H9 (cell line): ENCODE measurements around the gene COL27A1. TPM values are rescaled to one million over a fixed set of nuclear protein-coding genes. Genes with fewer than 3 reads are reported as not detected.

Source experiments
- DNase-seq: peaks from one replicate; pipeline ENCODE4 v3.0.0-alpha.2; 2017
- H2AFZ ChIP-seq: one replicate; pipeline ENCODE4 v1.6.1; 2013; ENCODE audit warnings: mild to moderate bottlenecking, low read length, control low read depth, moderate library complexity
- H2AK5ac ChIP-seq: 2 replicates; pipeline ENCODE4 v1.6.1; 2013; ENCODE audit warnings: low read length, control low read depth, mixed read lengths; ENCODE audit not compliant: insufficient read length
- H2BK120ac ChIP-seq: one replicate; pipeline ENCODE4 v1.6.1; 2013; ENCODE audit warnings: low read depth, mild to moderate bottlenecking, low read length, control low read depth, inconsistent platforms; ENCODE audit not compliant: poor library complexity, severe bottlenecking
- H2BK12ac ChIP-seq: 2 replicates; pipeline ENCODE4 v1.6.1; 2013; ENCODE audit warnings: low read length, control low read depth, mixed read lengths, low read depth; ENCODE audit not compliant: insufficient read length
- H2BK15ac ChIP-seq: 2 replicates; pipeline ENCODE4 v1.6.1; 2013; ENCODE audit warnings: low read depth, low read length, control low read depth
- H2BK20ac ChIP-seq: one replicate; pipeline ENCODE4 v1.6.1; 2013; ENCODE audit warnings: low read depth, mild to moderate bottlenecking, low read length, control low read depth, inconsistent platforms; ENCODE audit not compliant: poor library complexity, severe bottlenecking
- H2BK5ac ChIP-seq: 2 replicates; pipeline ENCODE4 v1.6.1; 2013; ENCODE audit warnings: low read length, control low read depth, mixed read lengths; ENCODE audit not compliant: insufficient read length
- H3K14ac ChIP-seq: 2 replicates; pipeline ENCODE4 v1.6.1; 2013; ENCODE audit warnings: low read length, control low read depth; ENCODE audit not compliant: insufficient read depth
- H3K18ac ChIP-seq: 2 replicates; pipeline ENCODE4 v1.6.1; 2013; ENCODE audit warnings: low read depth, mild to moderate bottlenecking, mixed read lengths, low read length, control low read depth; ENCODE audit not compliant: insufficient read length
- H3K23ac ChIP-seq: 2 replicates; pipeline ENCODE4 v1.6.1; 2013; ENCODE audit warnings: low read length, control low read depth, mixed read lengths, low read depth; ENCODE audit not compliant: insufficient read length
- H3K23me2 ChIP-seq: 2 replicates; pipeline ENCODE4 v1.6.1; 2013; ENCODE audit warnings: low read depth, mild to moderate bottlenecking, mixed read lengths, low read length, control low read depth; ENCODE audit not compliant: insufficient read length, poor library complexity, severe bottlenecking
- H3K27ac ChIP-seq: 2 replicates; pipeline ENCODE4 v1.5.1; 2013; ENCODE audit warnings: low read length, control low read depth, mixed read lengths, low read depth; ENCODE audit not compliant: insufficient read length
- H3K27me3 ChIP-seq: 2 replicates; pipeline ENCODE4 v1.6.1; 2013; ENCODE audit warnings: low read length, control low read depth, inconsistent platforms; ENCODE audit not compliant: insufficient read depth
- H3K4ac ChIP-seq: 2 replicates; pipeline ENCODE4 v1.6.1; 2013; ENCODE audit warnings: low read depth, mild to moderate bottlenecking, control low read depth, inconsistent platforms, low read length, moderate library complexity
- H3K4me1 ChIP-seq: 2 replicates; pipeline ENCODE4 v1.6.1; 2013; ENCODE audit warnings: low read length, control low read depth, inconsistent platforms; ENCODE audit not compliant: insufficient read depth
- H3K4me2 ChIP-seq: 2 replicates; pipeline ENCODE4 v1.6.1; 2013; ENCODE audit warnings: low read length, control low read depth, mixed read lengths; ENCODE audit not compliant: insufficient read length, insufficient read depth
- H3K56ac ChIP-seq: 2 replicates; pipeline ENCODE4 v1.6.1; 2013; ENCODE audit warnings: low read depth, mild to moderate bottlenecking, mixed read lengths, low read length, control low read depth; ENCODE audit not compliant: insufficient read length
- H3K79me1 ChIP-seq: 2 replicates; pipeline ENCODE4 v1.6.1; 2013; ENCODE audit warnings: low read depth, mild to moderate bottlenecking, moderate library complexity, low read length, control low read depth, inconsistent platforms; ENCODE audit not compliant: insufficient read depth, poor library complexity, severe bottlenecking
- H3K79me2 ChIP-seq: 2 replicates; pipeline ENCODE4 v1.6.1; 2013; ENCODE audit warnings: low read length, control low read depth, inconsistent platforms; ENCODE audit not compliant: insufficient read depth
- H3K9ac ChIP-seq: 2 replicates; pipeline ENCODE4 v1.6.1; 2013; ENCODE audit warnings: low read length, control low read depth, mixed read lengths; ENCODE audit not compliant: insufficient read length; ENCODE audit errors: extremely low read depth
- H3K9me3 ChIP-seq: one replicate; pipeline ENCODE4 v1.6.1; 2013; ENCODE audit warnings: low read depth, low read length, inconsistent platforms; ENCODE audit not compliant: control insufficient read depth
- H3T11ph ChIP-seq: one replicate; pipeline ENCODE4 v1.6.1; 2013; ENCODE audit warnings: mild to moderate bottlenecking, low read length, control low read depth, inconsistent platforms
- H4K20me1 ChIP-seq: one replicate; pipeline ENCODE4 v1.6.1; 2013; ENCODE audit not compliant: control insufficient read depth, insufficient read length, insufficient read depth
- H4K5ac ChIP-seq: 2 replicates; pipeline ENCODE4 v1.6.1; 2013; ENCODE audit warnings: low read depth, mild to moderate bottlenecking, mixed read lengths, low read length, control low read depth; ENCODE audit not compliant: insufficient read length
- H4K8ac ChIP-seq: replicated peaks from 2 replicates; pipeline ENCODE4 v1.6.1; 2013; ENCODE audit warnings: low read length, control low read depth, mixed read lengths, low read depth; ENCODE audit not compliant: insufficient read length
- H4K91ac ChIP-seq: 2 replicates; pipeline ENCODE4 v1.6.1; 2013; ENCODE audit warnings: low read depth, mild to moderate bottlenecking, moderate library complexity, mixed read lengths, low read length, control low read depth; ENCODE audit not compliant: insufficient read length
- H3K27ac Mint-ChIP-seq, 3 experiments: 2 replicates in 2 of 3; 3 replicates in 1 of 3; pipeline ENCODE4 v1.8.0; 2020 to 2021; ENCODE audit warnings: mixed read lengths in 3 of 3, mild to moderate bottlenecking in 1 of 3, moderate library complexity in 1 of 3
- H3K27me3 Mint-ChIP-seq: 2 replicates; pipeline ENCODE4 v1.8.0; 2021; ENCODE audit warnings: low read depth, mild to moderate bottlenecking, moderate library complexity, mixed read lengths
- H3K36me3 Mint-ChIP-seq, 3 experiments: 2 replicates in 2 of 3; 3 replicates in 1 of 3; pipeline ENCODE4 v1.8.0; 2020 to 2021; ENCODE audit warnings: low read depth in 3 of 3, mixed read lengths in 3 of 3; ENCODE audit not compliant: insufficient read depth in 1 of 3
- H3K4me1 Mint-ChIP-seq, 2 experiments: 2 replicates each; pipeline ENCODE4 v1.8.0; 2020; ENCODE audit warnings: mixed read lengths in 2 of 2
- H3K4me3 Mint-ChIP-seq, 2 experiments: 2 replicates in 1 of 2; 3 replicates in 1 of 2; pipeline ENCODE4 v1.8.0; 2020 to 2021; ENCODE audit warnings: mild to moderate bottlenecking in 2 of 2, mixed read lengths in 2 of 2, moderate library complexity in 1 of 2
- H3K9me3 Mint-ChIP-seq, 2 experiments: 2 replicates in 1 of 2; 3 replicates in 1 of 2; pipeline ENCODE4 v1.8.0; 2020; ENCODE audit warnings: mild to moderate bottlenecking in 2 of 2, mixed read lengths in 2 of 2, moderate library complexity in 1 of 2
- WGBS: extraction: QIAGEN DNeasy Blood & Tissue Kit; methylation state at CpG from one replicate; pipeline ENCODE4 v1.1.7; 2013; ENCODE audit warnings: missing lambda C conversion rate, low lambda C conversion rate, mixed read lengths; ENCODE audit not compliant: insufficient read length; ENCODE audit errors: extremely low coverage; 5-methylcytosine and 5-hydroxymethylcytosine counted together
- total RNA-seq: library from RNA; stranded (reverse); gene quantifications from 2 replicates; pipeline ENCODE4 v1.2.1, GENCODE V29; 2021
- TF ChIP-seq, protein P1 (sequence below): fragments of 200-600 bp; sonication (generic); conservative IDR thresholded peaks from 3 replicates; pipeline ENCODE4 v1.8.0; 2021; ENCODE audit warnings: antibody characterized with exemption, mild to moderate bottlenecking

The COL27A1 gene
- total RNA-seq, 1 experiment from 2014 or later, result 17.9 TPM

DNA sequence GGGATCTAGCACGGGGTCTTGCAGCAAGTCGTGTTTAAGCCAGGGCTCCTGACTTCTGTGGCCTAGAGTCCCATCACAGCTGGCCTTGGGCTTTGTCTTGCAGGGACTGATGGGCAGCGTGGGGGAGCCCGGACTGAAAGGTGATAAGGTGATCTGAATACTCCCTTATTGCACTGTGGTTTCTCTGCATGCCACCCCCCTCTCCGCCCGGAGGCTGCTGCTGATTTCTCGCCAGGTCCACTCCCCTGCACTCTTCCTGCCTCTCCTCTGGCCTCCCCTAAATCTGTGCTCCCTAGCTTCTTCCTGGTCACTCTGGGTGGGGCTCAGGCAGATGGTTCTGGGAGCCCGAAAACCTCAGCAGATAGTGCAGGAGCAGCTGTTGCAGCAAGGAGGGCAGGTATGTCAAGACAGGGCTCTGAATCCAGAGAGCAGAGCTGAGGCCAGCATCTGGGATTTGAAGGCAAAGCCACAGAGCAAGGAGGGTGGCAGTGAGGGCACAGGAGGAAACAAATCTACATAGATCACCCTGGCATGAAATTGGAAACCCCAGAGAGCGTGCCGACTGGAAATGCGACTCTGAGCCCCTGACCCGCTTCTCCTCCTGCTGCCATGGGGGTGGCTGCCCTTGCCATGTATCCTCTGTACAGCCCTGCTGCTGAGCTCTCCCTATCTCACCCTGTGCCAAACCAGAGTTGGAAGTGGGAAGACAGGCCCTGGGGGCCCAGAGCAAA is 76.5 kb downstream of the COL27A1 start:
- no peak overlapping the region for H3K4me2 ChIP-seq
- no peaks in the 10 kb centered on the region; the same call in 1 of the 2 replicates for H3K4me1 ChIP-seq
- H3K27ac Mint-ChIP-seq, result peak overlapping the region in 2 of 3 experiments; percentile 49 to 73; a peak in 4 of 7 replicates
- no peak overlapping the region for H3T11ph ChIP-seq
- no peak overlapping the region for H2BK12ac ChIP-seq
- WGBS, result no CpG with 5 or more reads among the region's 12 CpGs
- no peak overlapping the region for H3K9ac ChIP-seq
- no peaks in the 10 kb centered on the region for H4K20me1 ChIP-seq
- H3K27me3 Mint-ChIP-seq, result peaks cover 2% of the 10 kb centered on the region; the same call in 1 of the 2 replicates
- H3K4me3 Mint-ChIP-seq, result no peak overlapping the region
- H4K5ac ChIP-seq, result no peak overlapping the region
- no peaks in the 10 kb centered on the region for H3K79me1 ChIP-seq
- H3K36me3 Mint-ChIP-seq, result no peaks in the 10 kb centered on the region
- H3K79me2 ChIP-seq, result no peaks in the 10 kb centered on the region
- no peak overlapping the region for H3K56ac ChIP-seq
- peaks cover 20 to 39% of the 10 kb centered on the region in 2 experiments for H3K4me1 Mint-ChIP-seq
- no peak overlapping the region for H2AFZ ChIP-seq
- no peak overlapping the region for H2BK15ac ChIP-seq
- no peak overlapping the region for H2BK120ac ChIP-seq
- no peak overlapping the region for H2AK5ac ChIP-seq
- no peak overlapping the region for H3K23ac ChIP-seq
- no peak overlapping the region for H3K18ac ChIP-seq
- no peaks in the 10 kb centered on the region for H3K23me2 ChIP-seq
- no peaks in the 10 kb centered on the region for H3K27me3 ChIP-seq
- TF ChIP-seq, protein P1, sequence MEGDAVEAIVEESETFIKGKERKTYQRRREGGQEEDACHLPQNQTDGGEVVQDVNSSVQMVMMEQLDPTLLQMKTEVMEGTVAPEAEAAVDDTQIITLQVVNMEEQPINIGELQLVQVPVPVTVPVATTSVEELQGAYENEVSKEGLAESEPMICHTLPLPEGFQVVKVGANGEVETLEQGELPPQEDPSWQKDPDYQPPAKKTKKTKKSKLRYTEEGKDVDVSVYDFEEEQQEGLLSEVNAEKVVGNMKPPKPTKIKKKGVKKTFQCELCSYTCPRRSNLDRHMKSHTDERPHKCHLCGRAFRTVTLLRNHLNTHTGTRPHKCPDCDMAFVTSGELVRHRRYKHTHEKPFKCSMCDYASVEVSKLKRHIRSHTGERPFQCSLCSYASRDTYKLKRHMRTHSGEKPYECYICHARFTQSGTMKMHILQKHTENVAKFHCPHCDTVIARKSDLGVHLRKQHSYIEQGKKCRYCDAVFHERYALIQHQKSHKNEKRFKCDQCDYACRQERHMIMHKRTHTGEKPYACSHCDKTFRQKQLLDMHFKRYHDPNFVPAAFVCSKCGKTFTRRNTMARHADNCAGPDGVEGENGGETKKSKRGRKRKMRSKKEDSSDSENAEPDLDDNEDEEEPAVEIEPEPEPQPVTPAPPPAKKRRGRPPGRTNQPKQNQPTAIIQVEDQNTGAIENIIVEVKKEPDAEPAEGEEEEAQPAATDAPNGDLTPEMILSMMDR, result no peak
- H4K91ac ChIP-seq, result no peak overlapping the region
- H2BK5ac ChIP-seq, result no peak overlapping the region
- H2BK20ac ChIP-seq, result no peak overlapping the region
- H3K4ac ChIP-seq, result no peak overlapping the region
- DNase-seq, result no peak
- no peak overlapping the region for H4K8ac ChIP-seq
- H3K9me3 ChIP-seq, result no peaks in the 10 kb centered on the region
- no peaks in the 10 kb centered on the region; a peak in 1 of 5 replicates for H3K9me3 Mint-ChIP-seq
- no peak overlapping the region; the same call in 1 of the 2 replicates for H3K14ac ChIP-seq
- H3K27ac ChIP-seq, result no peak overlapping the region
